Activated CD8-positive, alpha-beta T cell treated with anti-CD3 and anti-CD28 coated beads for 36 hours (primary cell): ENCODE measurements around the gene ITGB5. TPM values are rescaled to one million over a fixed set of nuclear protein-coding genes. Genes with fewer than 3 reads are reported as not detected.
"Not testable (repeated sequence)": the region's sequence is repeated elsewhere in the genome, so short reads cannot be mapped to it uniquely, and the experiment has no call there.

Source experiments
- ATAC-seq: fragments of 200-7000 bp; cut with Tn5 transposase; one replicate; pipeline ENCODE4 v1.10.0; 2021; ENCODE audit warnings: mild to moderate bottlenecking, moderate library complexity
- CTCF ChIA-PET: fragments of 350-600 bp; sonication (Branson Sonifier 250); formaldehyde crosslinking; loops from one replicate; lab custom pipeline; 2021; ENCODE audit warnings: antibody characterized with exemption; lab: Charles Lee
- POLR2A ChIA-PET: fragments of 350-600 bp; sonication (Branson Sonifier 250); formaldehyde crosslinking; loops from one replicate; lab custom pipeline; 2021; ENCODE audit warnings: antibody characterized with exemption; lab: Charles Lee
- DNase-seq: peaks from one replicate; pipeline ENCODE4 v3.0.0-alpha.2; 2020
- H3K27ac Mint-ChIP-seq: one replicate; pipeline ENCODE4 v1.8.0; 2021; ENCODE audit warnings: mild to moderate bottlenecking, mixed read lengths
- H3K27me3 Mint-ChIP-seq: one replicate; pipeline ENCODE4 v1.8.0; 2021; ENCODE audit warnings: mixed read lengths
- H3K36me3 Mint-ChIP-seq: one replicate; pipeline ENCODE4 v1.8.0; 2021; ENCODE audit warnings: low read depth, mixed read lengths
- H3K4me1 Mint-ChIP-seq: one replicate; pipeline ENCODE4 v1.8.0; 2021; ENCODE audit warnings: low read depth, mixed read lengths
- H3K4me3 Mint-ChIP-seq: one replicate; pipeline ENCODE4 v1.8.0; 2021; ENCODE audit warnings: mild to moderate bottlenecking, moderate library complexity, mixed read lengths
- H3K9me3 Mint-ChIP-seq: one replicate; pipeline ENCODE4 v1.8.0; 2021; ENCODE audit warnings: mixed read lengths
- CTCF ChIP-seq: fragments of 200-600 bp; IDR thresholded peaks from one replicate; pipeline ENCODE4 v1.8.0; 2022; ENCODE audit warnings: antibody characterized with exemption, mild to moderate bottlenecking
- intact Hi-C: fragments of 100-400 bp; cut with micrococcal nuclease; formaldehyde crosslinking; loops from one replicate; pipeline ENCODE4 v1.10.0; 2022
- total RNA-seq, 2 experiments: library from RNA; stranded (reverse); gene quantifications; one replicate each; pipeline ENCODE4 v1.2.3, GENCODE V29; 2021

Gene ITGB5
- total RNA-seq, 2 experiments from 2014 or later = 0.41 to 1.1 TPM

- ChIA-PET CTCF (interaction anchor here (0.7 to 6.2 kb wide), 11 partner anchors 14 to 120 kb away, joined by 3 to 45 read pairs (median 4); no protein-coding TSS in a partner anchor), POLR2A (interaction anchor here (0.6 kb wide), 1 partner anchor 13 kb away, joined by 3 read pairs; no protein-coding TSS in a partner anchor)
- no peak overlapping the region for H3K4me3 Mint-ChIP-seq
- H3K36me3 Mint-ChIP-seq = no peaks in the 10 kb centered on the region
- ATAC-seq (no peak), DNase-seq (no peak)
- H3K27ac Mint-ChIP-seq = no peak overlapping the region
- intact Hi-C loops = no loop called here
- peaks cover 6% of the 10 kb centered on the region for H3K27me3 Mint-ChIP-seq
- H3K9me3 Mint-ChIP-seq = no peaks in the 10 kb centered on the region
- H3K4me1 Mint-ChIP-seq = peaks cover 2% of the 10 kb centered on the region
- no peak for TF ChIP-seq CTCF
Measured at GRCh38 chr3:124785973-124786372, 101.2 kb downstream of the ITGB5 start.

DNA sequence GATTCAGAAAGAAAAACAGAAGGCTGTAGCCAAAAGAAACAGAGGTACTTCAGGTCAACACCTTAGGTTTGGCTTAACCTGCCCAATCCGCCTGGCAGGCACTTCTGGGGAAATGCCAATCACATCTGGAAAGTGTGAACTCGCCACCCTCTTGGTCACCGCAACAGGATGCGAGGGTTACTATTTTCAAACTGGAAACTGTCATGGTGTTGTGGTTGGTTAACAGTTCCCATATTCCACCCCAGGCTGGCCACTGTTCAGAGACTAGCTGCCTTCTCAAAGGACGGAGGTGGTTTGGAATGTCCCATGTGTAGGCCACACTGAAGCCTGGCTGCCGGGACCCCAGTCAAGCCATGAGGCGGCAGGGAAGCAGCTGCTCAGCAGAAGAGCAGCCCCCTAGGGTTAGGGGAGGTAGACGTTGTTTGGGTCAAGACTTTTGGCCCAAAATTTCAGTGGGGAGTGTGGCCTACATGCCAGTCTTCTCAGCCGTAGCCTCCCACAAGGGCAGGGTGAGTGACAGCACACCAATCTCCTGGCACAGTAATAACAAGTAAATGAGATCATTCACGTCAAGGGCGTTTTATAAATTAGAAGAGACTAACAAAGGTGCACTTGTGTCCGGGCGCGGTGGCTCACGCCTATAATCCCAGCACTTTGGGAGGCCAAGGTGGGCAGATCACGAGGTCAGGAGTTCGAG lies 102.3 kb downstream of the ITGB5 start:
- peak; percentile 11 for DNase-seq
- TF ChIP-seq CTCF = no peak
- Mint-ChIP-seq H3K27me3 (peaks cover 2% of the 10 kb centered on the region), H3K4me1 (peaks cover 5% of the 10 kb centered on the region), H3K4me3 (no peak overlapping the region), H3K9me3 (no peaks in the 10 kb centered on the region), H3K27ac (no peak overlapping the region), H3K36me3 (no peaks in the 10 kb centered on the region)
- intact Hi-C loops = no loop called here
- no peak for ATAC-seq
- ChIA-PET CTCF (interaction anchor here (0.7 to 6.2 kb wide), 3 partner anchors 19 to 117 kb away, joined by 3 to 45 read pairs (median 3); no protein-coding TSS in a partner anchor), POLR2A (no interaction called here)

DNA sequence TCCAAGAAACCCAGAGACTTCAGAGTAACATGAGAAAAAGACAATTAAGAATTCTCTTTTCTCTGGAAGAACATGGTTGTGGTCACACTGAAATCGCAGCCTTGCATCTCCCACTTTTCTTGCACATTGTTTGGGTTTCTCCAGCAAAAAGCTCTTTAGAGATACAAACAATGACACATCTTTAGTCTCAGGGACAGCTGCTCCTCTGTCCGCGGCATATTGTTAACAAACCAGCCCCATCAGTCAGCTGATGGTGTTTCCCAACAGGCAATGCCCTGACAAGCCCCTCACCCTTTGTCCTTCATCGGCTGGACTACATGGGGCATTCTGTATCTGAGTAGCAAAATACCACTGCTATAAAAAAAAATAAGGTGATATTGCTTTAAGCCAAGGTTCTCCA lies 103.5 kb downstream of the ITGB5 start:
- POLR2A ChIA-PET = no interaction called here
- TF ChIP-seq CTCF = no peak
- intact Hi-C loops = no loop called here

DNA sequence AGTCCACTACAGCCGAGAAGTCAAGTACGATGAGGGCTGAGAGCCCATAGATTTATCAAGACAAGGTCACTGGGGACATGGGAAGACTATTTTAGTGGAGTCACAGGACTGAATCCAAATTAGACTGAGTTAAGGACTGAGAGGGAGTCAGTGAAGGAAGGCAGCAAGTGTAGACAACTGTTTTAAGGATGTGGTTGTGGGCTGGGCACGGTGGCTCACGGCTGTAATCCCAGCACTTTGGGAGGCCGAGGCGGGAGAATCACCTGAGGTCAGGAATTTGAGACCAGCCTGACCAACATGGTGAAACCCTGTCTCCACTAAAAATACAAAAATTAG lies 104.8 kb downstream of the ITGB5 start:
- intact Hi-C loops, ATAC-seq, H3K27me3 Mint-ChIP-seq, H3K36me3 Mint-ChIP-seq, H3K27ac Mint-ChIP-seq, H3K4me1 Mint-ChIP-seq, POLR2A ChIA-PET, H3K4me3 Mint-ChIP-seq, H3K9me3 Mint-ChIP-seq, DNase-seq, CTCF ChIA-PET: not testable (repeated sequence)

More for the DNA sequence above, 103.5 kb downstream of the ITGB5 start:
- Mint-ChIP-seq H3K9me3 (no peaks in the 10 kb centered on the region), H3K27me3 (peaks cover 2% of the 10 kb centered on the region), H3K4me1 (peaks cover 5% of the 10 kb centered on the region), H3K36me3 (no peaks in the 10 kb centered on the region), H3K27ac (no peak overlapping the region), H3K4me3 (no peak overlapping the region)
- CTCF ChIA-PET = interaction anchor here (6.2 kb wide), 1 partner anchor 118 kb away, joined by 45 read pairs; no protein-coding TSS in a partner anchor
- ATAC-seq (no peak), DNase-seq (no peak)

DNA sequence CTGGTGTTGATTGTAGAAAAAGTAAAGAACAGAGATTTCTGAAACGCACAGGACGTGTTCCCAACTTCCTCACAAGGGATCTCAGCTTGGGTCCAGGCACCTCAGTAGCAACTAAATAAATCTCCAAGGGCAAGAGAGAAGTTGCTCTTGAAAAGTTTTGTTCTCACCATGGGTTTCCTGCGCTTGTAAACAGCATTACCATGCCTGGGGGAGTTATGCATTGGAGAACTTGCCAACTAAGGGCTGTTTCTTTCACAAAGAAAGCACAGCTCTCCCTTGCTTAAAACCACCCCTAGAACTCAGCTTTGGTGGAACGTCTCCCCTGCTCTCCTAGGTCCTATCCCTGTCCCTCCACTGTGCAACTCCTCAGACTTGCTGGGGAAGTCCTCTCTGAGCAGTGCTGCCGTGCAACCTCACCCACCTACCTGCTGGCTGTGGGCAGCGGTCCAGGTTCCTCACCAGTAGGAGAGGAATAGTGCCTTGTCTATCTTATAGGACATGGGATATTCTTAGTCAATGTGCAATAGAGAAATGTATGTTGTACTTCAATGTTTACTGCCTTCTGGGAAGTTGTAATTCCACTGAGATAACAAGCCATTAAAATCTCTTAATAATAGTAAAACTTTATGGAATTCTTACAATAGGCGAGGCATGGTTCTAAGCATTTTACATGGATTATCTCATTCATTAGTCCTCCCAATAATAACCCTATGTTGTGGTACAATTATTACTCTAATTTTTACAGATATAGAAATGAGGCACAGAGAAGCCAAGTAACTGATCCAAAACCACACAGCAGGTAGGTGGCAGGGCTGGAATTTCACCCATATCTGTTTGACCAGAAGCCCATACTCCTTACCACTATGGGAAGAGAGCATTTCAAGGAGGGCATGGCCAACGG lies 105.4 kb downstream of the ITGB5 start:
- POLR2A ChIA-PET = no interaction called here

More for the DNA sequence above, 105.4 kb downstream of the ITGB5 start:
- intact Hi-C loops = no loop called here
- DNase-seq = no peak
- no peak for TF ChIP-seq CTCF
- CTCF ChIA-PET = interaction anchor here (2.5 to 3.6 kb wide), 2 partner anchors 20 to 119 kb away, joined by 8 to 9 read pairs; no protein-coding TSS in a partner anchor
- no peak for ATAC-seq
- Mint-ChIP-seq H3K27me3 (peaks cover 2% of the 10 kb centered on the region), H3K4me1 (peaks cover 5% of the 10 kb centered on the region), H3K4me3 (no peak overlapping the region), H3K27ac (no peak overlapping the region), H3K9me3 (no peaks in the 10 kb centered on the region), H3K36me3 (no peaks in the 10 kb centered on the region)
